Heart left ventricle (tissue), 16 donors: ENCODE measurements around the gene FOXN3. TPM values are rescaled to one million over a fixed set of nuclear protein-coding genes. Genes with fewer than 3 reads are reported as not detected.

Experiments used
- ATAC-seq, 4 donors: fragments of 200-7000 bp; cut with Tn5 transposase; one replicate each; pipeline ENCODE4 v1.9.1; 2020 to 2022; ENCODE audit warnings: moderate library complexity in 4 of 4, mild to moderate bottlenecking in 3 of 4, moderate number of reproducible peaks in 1 of 4
- DNase-seq, 5 donors: peaks; one replicate each; pipeline ENCODE4 v3.0.0-alpha.2; 2020
- H3K27ac ChIP-seq, 12 donors: fragments of 200-600 bp; sonication (generic) in 4 of 12; one replicate each; pipeline versions ENCODE4 v1.5.0 to v1.8.0; 2016 to 2022; ENCODE audit warnings: mild to moderate bottlenecking in 2 of 12
- H3K27me3 ChIP-seq, 9 donors: fragments of 200-600 bp; sonication (generic) in 2 of 9; one replicate each; pipeline versions ENCODE4 v1.5.1 to v1.8.0; 2016 to 2022; ENCODE audit warnings: mild to moderate bottlenecking in 3 of 9
- H3K36me3 ChIP-seq, 9 donors: fragments of 200-600 bp; sonication (generic) in 2 of 9; one replicate each; pipeline versions ENCODE4 v1.5.0 to v1.8.0; 2018 to 2022; ENCODE audit warnings: mild to moderate bottlenecking in 2 of 9
- H3K4me1 ChIP-seq, 12 donors: fragments of 200-600 bp; sonication (generic) in 4 of 12; one replicate each; pipeline versions ENCODE4 v1.5.0 to v1.8.0; 2016 to 2022; ENCODE audit warnings: mild to moderate bottlenecking in 3 of 12
- H3K4me3 ChIP-seq, 12 donors: fragments of 200-600 bp; sonication (generic) in 4 of 12; one replicate each; pipeline versions ENCODE4 v1.5.0 to v1.8.0; 2017 to 2022; ENCODE audit warnings: mild to moderate bottlenecking in 9 of 12, moderate library complexity in 4 of 12
- H3K9me3 ChIP-seq, 12 donors: fragments of 200-600 bp; sonication (generic) in 4 of 12; one replicate each; pipeline versions ENCODE4 v1.5.0 to v1.8.0; 2016 to 2022; ENCODE audit warnings: mild to moderate bottlenecking in 1 of 12
- CTCF ChIP-seq, 12 donors: fragments of 200-600 bp; sonication (generic) in 4 of 12; IDR thresholded peaks; one replicate each; pipeline versions ENCODE4 v1.5.0 to v1.8.0; 2018 to 2022; ENCODE audit warnings: antibody characterized with exemption in 12 of 12, mild to moderate bottlenecking in 5 of 12
- POLR2A ChIP-seq, 2 donors: fragments of 450-650 bp; IDR thresholded peaks; one replicate each; pipeline ENCODE4 v1.6.1; 2017; ENCODE audit warnings: antibody characterized with exemption in 2 of 2, mild to moderate bottlenecking in 2 of 2, moderate library complexity in 2 of 2
- WGBS, 4 donors: extraction: QIAGEN DNeasy Blood & Tissue Kit in 2 of 4; methylation state at CpG; one replicate each; pipeline versions ENCODE4 v1.1.5 to v1.1.7; 2013 to 2018; 5-methylcytosine and 5-hydroxymethylcytosine counted together
- intact Hi-C, 10 donors: fragments of 100-400 bp; cut with DNase I; formaldehyde crosslinking; loops; one replicate each; pipeline versions ENCODE4 v1.11.1 to v1.14.2; 2022
- polyA plus RNA-seq, 2 donors: library from polyadenylated mRNA; stranded (reverse); fragments of 200-250 nt; gene quantifications; one replicate each; pipeline ENCODE4 v1.2.3, GENCODE V29; 2013
- total RNA-seq, 9 donors: library from RNA; depleted of rRNA in 2 of 9; stranded (reverse); fragments of >200 nt in 2 of 9; fragmentation: NEBNext Ultra II Directional in 3 of 9; extraction: Animal tissue kit (Norgen Biotek cat#: 25700) in 3 of 9; gene quantifications; one replicate each; pipeline versions ENCODE4 v1.1.0 to v1.2.4, GENCODE V29; 2016 to 2023
- donor health status: ischemic (EF 13 %, LVEDD 7.1; RV severe dilation, severe dysfunction).
- donor health status: healthy with polysubstance abuse.
- donor health status: DM: no; HTN: yes; CAD: no.
- donor health status: DM: no; HTN: no; CAD: no.
- donor health status: ischemic (EF 25% LVEDD 6.9; RV normal size, moderate dysfunction).
- donor health status: ischemic (EF 25% LVEDD 5.7; RV mildly dilated, moderate dysfunction).
- donor health status: healthy.
- donor health status: DM: yes; HTN: yes; CAD: no.
- donor health status: ischemic (EF 35%, LVEDD 5.7; RV mildly dilated, moderate dysfunction).
- donor health status: nonischemic (EF 11% LVEDD 7.7; RV severe dilation, severe dysfunction).
- donor health status: DM: yes; HTN: yes; CAD: no.
- donor health status: PGD.
- donor health status: ischemic (EF 29% LVEDD 5.4; RV normal size, mild dysfunction).
- donor health status: nonischemic (EF 23%, LVEDD 6.1; RV moderate dilation, normal function).

FOXN3 gene
- total and polyA plus RNA-seq, 11 donors: 24.4 to 161 (median 111) TPM

DNA sequence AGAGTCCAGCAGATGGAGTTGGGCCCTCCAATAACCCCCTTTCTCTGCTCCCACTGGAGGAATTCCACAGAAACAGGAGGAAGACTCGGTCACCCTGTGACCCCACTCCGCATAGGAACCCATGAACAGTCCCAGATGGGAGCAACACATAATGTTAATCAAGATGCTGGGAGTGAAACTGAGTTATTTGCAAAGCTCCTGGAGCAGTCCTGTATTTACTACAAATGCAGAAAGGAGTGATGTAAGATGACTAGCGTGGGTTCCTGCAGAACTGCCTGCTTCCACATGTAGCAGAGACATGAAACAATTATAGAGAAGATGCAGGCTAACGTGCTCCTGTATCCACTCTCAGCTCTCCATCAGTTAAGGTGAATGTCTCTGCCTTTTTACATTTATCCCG, 274.7 kb downstream of the FOXN3 start:
- Histone ChIP-seq H3K4me3 (no peak overlapping the region), H3K27me3 (no peaks in the 10 kb centered on the region), H3K4me1 (peaks cover 0 to 4% (median 0%) of the 10 kb centered on the region in 12 donors), H3K36me3 (no peaks in the 10 kb centered on the region), H3K27ac (no peak overlapping the region), H3K9me3 (no peaks in the 10 kb centered on the region)
- no peak for ATAC-seq
- 86 to 93% (median 88%) methylated on average over 5 of the region's 5 CpGs for WGBS, 4 donors
- DNase-seq: no peak
- intact Hi-C loops: no loop called here
- TF ChIP-seq CTCF (IDR thresholded peaks at IDR 0.05) (no peak), POLR2A (IDR thresholded peaks at IDR 0.05) (no peak)

GRCh38 chr14:89141862-89142261, 275.2 kb downstream of the FOXN3 start:
- Histone ChIP-seq H3K27me3 (no peaks in the 10 kb centered on the region), H3K27ac (no peak overlapping the region), H3K4me3 (no peak overlapping the region), H3K9me3 (peaks cover 0 to 4% (median 0%) of the 10 kb centered on the region in 12 donors), H3K36me3 (no peaks in the 10 kb centered on the region), H3K4me1 (peaks cover 0 to 9% (median 0%) of the 10 kb centered on the region in 12 donors)
- TF ChIP-seq POLR2A (IDR thresholded peaks at IDR 0.05) (no peak), CTCF (IDR thresholded peaks at IDR 0.05) (no peak)
- ATAC-seq (no peak), DNase-seq (no peak)
- intact Hi-C loops: no loop called here
- WGBS, 4 donors: 78 to 92% (median 86%) methylated on average over 3 of the region's 3 CpGs

DNA sequence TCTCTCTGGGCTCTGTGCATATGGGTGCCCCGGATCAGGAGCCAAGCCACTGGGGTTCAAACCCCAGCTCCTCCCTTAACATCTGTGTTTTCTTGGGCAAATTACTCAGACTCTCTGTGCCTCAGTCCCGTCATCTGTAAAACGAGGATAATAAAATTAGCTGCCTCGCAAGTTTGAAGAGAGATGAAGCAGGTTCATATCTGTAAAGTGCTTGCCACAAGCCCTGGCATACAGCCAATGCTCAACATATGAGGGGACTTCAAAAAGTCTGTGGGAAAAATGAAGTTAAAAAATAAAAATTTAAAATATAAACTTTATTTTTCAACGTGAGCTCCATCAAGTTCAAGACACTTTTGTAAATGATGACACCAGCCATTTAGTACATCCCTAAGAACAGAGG, 276.7 kb downstream of the FOXN3 start:
- DNase-seq (no peak), ATAC-seq (no peak)
- intact Hi-C loops: no loop called here
- H3K36me3 ChIP-seq: no peaks in the 10 kb centered on the region
- no peaks in the 10 kb centered on the region for H3K27me3 ChIP-seq
- H3K4me3 ChIP-seq: no peak overlapping the region
- peaks cover 0 to 9% (median 0%) of the 10 kb centered on the region in 12 donors for H3K4me1 ChIP-seq
- H3K27ac ChIP-seq: no peak overlapping the region
- peaks cover 0 to 19% (median 6%) of the 10 kb centered on the region in 12 donors for H3K9me3 ChIP-seq
- 59 to 66% (median 64%) methylated on average over 5 of the region's 5 CpGs for WGBS, 4 donors
- TF ChIP-seq POLR2A (IDR thresholded peaks at IDR 0.05) (no peak), CTCF (IDR thresholded peaks at IDR 0.05) (no peak)

GRCh38 chr14:89139404-89140247, 277.4 kb downstream of the FOXN3 start:
- H3K27ac ChIP-seq: no peak overlapping the region
- no peak overlapping the region for H3K4me3 ChIP-seq
- ATAC-seq (no peak), DNase-seq (no peak)
- no peaks in the 10 kb centered on the region for H3K27me3 ChIP-seq
- H3K36me3 ChIP-seq: no peaks in the 10 kb centered on the region
- WGBS, 4 donors: 66 to 76% (median 71%) methylated on average over 12 to 14 of the region's 14 CpGs
- intact Hi-C loops: no loop called here
- peaks cover 0 to 9% (median 0%) of the 10 kb centered on the region in 12 donors for H3K4me1 ChIP-seq
- H3K9me3 ChIP-seq: peaks cover 0 to 19% (median 6%) of the 10 kb centered on the region in 12 donors
- TF ChIP-seq CTCF (IDR thresholded peaks at IDR 0.05): no peak
